Left lung (tissue), 10 donors: ENCODE measurements around the gene PTPRN2. TPM values are rescaled to one million over a fixed set of nuclear protein-coding genes. Genes with fewer than 3 reads are reported as not detected.

Experiments used
- ATAC-seq: fragments of 200-7000 bp; cut with Tn5 transposase; one replicate; pipeline ENCODE4 v1.9.1; 2020; ENCODE audit warnings: moderate library complexity
- DNase-seq, 4 donors: peaks; one replicate each; pipeline ENCODE4 v3.0.0-alpha.2; 2013 to 2020
- H3K27ac ChIP-seq, 2 donors: fragments of 200-600 bp; sonication (generic) in 1 of 2; one replicate each; pipeline versions ENCODE4 v1.5.0 to v1.8.0; 2020 to 2021
- H3K27me3 ChIP-seq, 2 donors: fragments of 200-600 bp; sonication (generic) in 1 of 2; one replicate each; pipeline versions ENCODE4 v1.5.0 to v1.8.0; 2020 to 2021
- H3K36me3 ChIP-seq, 2 donors: fragments of 200-600 bp; sonication (generic) in 1 of 2; one replicate each; pipeline versions ENCODE4 v1.5.0 to v1.8.0; 2020 to 2021
- H3K4me1 ChIP-seq, 2 donors: fragments of 200-600 bp; one replicate each; pipeline ENCODE4 v1.8.0; 2021
- H3K4me3 ChIP-seq, 2 donors: fragments of 200-600 bp; sonication (generic) in 1 of 2; one replicate each; pipeline versions ENCODE4 v1.5.0 to v1.8.0; 2020 to 2021; ENCODE audit warnings: mild to moderate bottlenecking in 1 of 2
- H3K9me3 ChIP-seq, 2 donors: fragments of 200-600 bp; sonication (generic) in 1 of 2; one replicate each; pipeline versions ENCODE4 v1.5.0 to v1.8.0; 2020 to 2021
- intact Hi-C, 2 donors: fragments of 100-400 bp; cut with DNase I; formaldehyde crosslinking; loops; one replicate each; pipeline versions ENCODE4 v1.11.2 to v1.14.2; 2022
- polyA plus RNA-seq, 6 donors: library from polyadenylated mRNA; unstranded; fragments of 120-200 nt; gene quantifications; one replicate each; pipeline ENCODE4 v1.2.1, GENCODE V29; 2013; ENCODE audit not compliant: insufficient read length in 6 of 6
- total RNA-seq, 2 donors: library from RNA; stranded (reverse); fragmentation: NEBNext Ultra II Directional; extraction: Animal tissue kit (Norgen Biotek cat#: 25700); gene quantifications; one replicate each; pipeline ENCODE4 v1.2.1, GENCODE V29; 2021
- TF ChIP-seq, protein P1 (sequence below), 2 donors: fragments of 200-600 bp; sonication (generic) in 1 of 2; IDR thresholded peaks; one replicate each; pipeline versions ENCODE4 v1.5.0 to v1.8.0; 2021; ENCODE audit warnings: antibody characterized with exemption in 2 of 2
- donor health status: DM: no; HTN: yes; CAD: no.
- donor health status: DM: no; HTN: no; CAD: no.

The PTPRN2 gene
- total and polyA plus RNA-seq, 8 donors = 4.0 to 7.8 (median 6.8) TPM

- Histone ChIP-seq H3K4me3 (no peak overlapping the region), H3K4me1 (no peaks in the 10 kb centered on the region), H3K27me3 (peaks cover 0 to 26% of the 10 kb centered on the region in 2 donors), H3K9me3 (no peaks in the 10 kb centered on the region), H3K27ac (no peak overlapping the region), H3K36me3 (no peaks in the 10 kb centered on the region)
- DNase-seq (no peak), ATAC-seq (no peak)
- TF ChIP-seq, protein P1, sequence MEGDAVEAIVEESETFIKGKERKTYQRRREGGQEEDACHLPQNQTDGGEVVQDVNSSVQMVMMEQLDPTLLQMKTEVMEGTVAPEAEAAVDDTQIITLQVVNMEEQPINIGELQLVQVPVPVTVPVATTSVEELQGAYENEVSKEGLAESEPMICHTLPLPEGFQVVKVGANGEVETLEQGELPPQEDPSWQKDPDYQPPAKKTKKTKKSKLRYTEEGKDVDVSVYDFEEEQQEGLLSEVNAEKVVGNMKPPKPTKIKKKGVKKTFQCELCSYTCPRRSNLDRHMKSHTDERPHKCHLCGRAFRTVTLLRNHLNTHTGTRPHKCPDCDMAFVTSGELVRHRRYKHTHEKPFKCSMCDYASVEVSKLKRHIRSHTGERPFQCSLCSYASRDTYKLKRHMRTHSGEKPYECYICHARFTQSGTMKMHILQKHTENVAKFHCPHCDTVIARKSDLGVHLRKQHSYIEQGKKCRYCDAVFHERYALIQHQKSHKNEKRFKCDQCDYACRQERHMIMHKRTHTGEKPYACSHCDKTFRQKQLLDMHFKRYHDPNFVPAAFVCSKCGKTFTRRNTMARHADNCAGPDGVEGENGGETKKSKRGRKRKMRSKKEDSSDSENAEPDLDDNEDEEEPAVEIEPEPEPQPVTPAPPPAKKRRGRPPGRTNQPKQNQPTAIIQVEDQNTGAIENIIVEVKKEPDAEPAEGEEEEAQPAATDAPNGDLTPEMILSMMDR (IDR thresholded peaks at IDR 0.05) = no peak
- intact Hi-C loops = no loop called here
Measured at GRCh38 chr7:157990226-157990880, 597.3 kb downstream of the PTPRN2 start.

DNA sequence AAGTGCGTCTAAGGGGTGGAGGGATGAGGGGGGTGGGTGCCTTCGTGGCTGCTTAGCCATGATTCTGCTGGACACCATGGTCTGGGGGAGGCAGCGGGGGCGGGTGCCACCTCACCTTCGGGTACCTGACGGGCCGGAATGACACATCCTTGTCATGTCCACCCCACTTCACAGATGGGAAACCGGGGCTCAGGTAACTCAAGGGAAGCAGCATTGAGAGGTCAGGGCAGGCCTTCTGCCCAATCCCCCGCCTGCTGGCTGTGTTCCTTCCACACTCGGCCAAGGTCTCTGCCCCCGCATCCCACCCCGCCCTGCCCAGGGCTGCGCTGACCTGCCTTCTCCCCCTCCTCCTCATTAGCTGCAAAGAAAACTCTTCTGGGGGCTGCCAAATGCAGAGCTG, 598.0 kb downstream of the PTPRN2 start:
- Histone ChIP-seq H3K9me3 (no peaks in the 10 kb centered on the region), H3K4me1 (no peaks in the 10 kb centered on the region), H3K27me3 (peaks cover 0 to 26% of the 10 kb centered on the region in 2 donors), H3K4me3 (no peak overlapping the region), H3K36me3 (no peaks in the 10 kb centered on the region), H3K27ac (no peak overlapping the region)
- TF ChIP-seq, protein P1 (IDR thresholded peaks at IDR 0.05) = no peak
- ATAC-seq (no peak), DNase-seq (no peak)
- intact Hi-C loops = no loop called here

- Histone ChIP-seq H3K9me3 (no peaks in the 10 kb centered on the region), H3K27me3 (peaks cover 0 to 26% of the 10 kb centered on the region in 2 donors), H3K36me3 (no peaks in the 10 kb centered on the region), H3K4me3 (no peak overlapping the region), H3K4me1 (no peaks in the 10 kb centered on the region), H3K27ac (no peak overlapping the region)
- DNase-seq = no peak
- TF ChIP-seq, protein P1 (IDR thresholded peaks at IDR 0.05) = no peak
- no peak for ATAC-seq
- intact Hi-C loops = no loop called here
Measured at GRCh38 chr7:157987906-157988305, 599.7 kb downstream of the PTPRN2 start.

- ATAC-seq = no peak
- H3K9me3 ChIP-seq = no peaks in the 10 kb centered on the region
- H3K4me1 ChIP-seq = no peaks in the 10 kb centered on the region
- no peak for DNase-seq
- H3K27me3 ChIP-seq = peaks cover 0 to 22% of the 10 kb centered on the region in 2 donors
- H3K27ac ChIP-seq = no peak overlapping the region
- H3K4me3 ChIP-seq = no peak overlapping the region
- intact Hi-C loops = no loop called here
- no peaks in the 10 kb centered on the region for H3K36me3 ChIP-seq
- TF ChIP-seq, protein P1 (IDR thresholded peaks at IDR 0.05) = no peak
Measured at GRCh38 chr7:157986051-157986450, 601.6 kb downstream of the PTPRN2 start.

DNA sequence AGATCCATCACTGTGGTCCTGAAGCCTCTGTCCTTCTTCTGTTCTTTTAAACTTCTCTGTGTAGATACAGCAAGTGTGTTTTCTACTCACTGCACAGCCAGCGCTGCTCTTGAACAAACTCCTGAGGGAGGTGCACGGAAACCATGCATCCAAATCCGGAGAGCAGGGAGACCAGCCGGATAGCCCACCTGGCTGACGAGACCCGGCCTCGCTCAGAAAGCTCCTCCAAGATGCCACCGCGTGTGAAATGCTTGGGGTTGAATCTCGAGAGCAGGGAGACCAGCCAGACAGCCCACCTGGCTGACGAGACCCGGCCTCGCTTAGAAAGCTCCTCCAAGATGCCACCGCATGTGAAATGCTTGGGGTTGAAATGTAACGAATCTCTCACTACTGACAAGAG, 602.0 kb downstream of the PTPRN2 start:
- Histone ChIP-seq H3K36me3 (no peaks in the 10 kb centered on the region), H3K27me3 (peaks cover 0 to 18% of the 10 kb centered on the region in 2 donors), H3K9me3 (no peaks in the 10 kb centered on the region), H3K4me1 (no peaks in the 10 kb centered on the region), H3K4me3 (no peak overlapping the region), H3K27ac (no peak overlapping the region)
- DNase-seq (peak in 1 of 4 donors; percentile 15), ATAC-seq (no peak)
- TF ChIP-seq, protein P1 (IDR thresholded peaks at IDR 0.05) = no peak
- intact Hi-C loops = no loop called here
